Measurements from ENCODE around the gene UAP1L1. TPM values are rescaled to one million over a fixed set of nuclear protein-coding genes. Genes with fewer than 3 reads are reported as not detected.

UAP1L1 gene
- total and polyA plus RNA-seq, 2 of the 8 experiments (the other 6 are each of a cell fraction or from before 2014, with no cell fraction given): 2.0 to 5.4 TPM

- TF ChIP-seq CHD7 (IDR thresholded peaks at IDR 0.05; ENCODE audit: insufficient replicate concordance, low read length) (no peak), CHD2 (IDR thresholded peaks at IDR 0.05; ENCODE audit: low read length) (no peak), YY1 (IDR thresholded peaks at IDR 0.05; ENCODE audit: low read depth, low read length) (no peak), SIN3A (conservative IDR thresholded peaks at IDR 0.05 in 1 of 2, IDR thresholded peaks at IDR 0.05 in 1 of 2; ENCODE audit: low read depth in 1 of 2, low read length in 2 of 2) (no peak), FOSL1 (IDR thresholded peaks at IDR 0.05; ENCODE audit: insufficient read depth, low read depth, low read length) (no peak), ZNF274 (IDR thresholded peaks at IDR 0.05; ENCODE audit: borderline replicate concordance, extremely low read depth, low read length) (no peak), RAD21 (IDR thresholded peaks at IDR 0.05 in 1 of 2, conservative IDR thresholded peaks at IDR 0.05 in 1 of 2; ENCODE audit: low read depth in 2 of 2, low read length in 2 of 2) (no peak), RBBP5 (IDR thresholded peaks at IDR 0.05; ENCODE audit: borderline replicate concordance, low read depth, low read length) (no peak)
Measured at GRCh38 chr9:137065336-137065967, 11.9 kb upstream of the UAP1L1 start (continued).
